Fibroblast of mammary gland (primary cell): ENCODE data around the gene FGF14.

Experiments used
- DNase-seq: peaks from one replicate; pipeline ENCODE4 v3.0.0-alpha.2; 2010; ENCODE audit warnings: low read depth
- H3K4me3 ChIP-seq: 2 replicates; pipeline ENCODE4 v1.5.1; 2011; ENCODE audit warnings: low read depth, mild to moderate bottlenecking, low read length, moderate library complexity; ENCODE audit not compliant: control insufficient read depth
- CTCF ChIP-seq: conservative IDR thresholded peaks from 2 replicates; pipeline ENCODE4 v1.5.1; 2011; ENCODE audit warnings: low read depth, low read length, inconsistent platforms; ENCODE audit not compliant: control insufficient read depth, insufficient read depth

The FGF14 gene

GRCh38 chr13:102191951-102192502, 209.8 kb downstream of the FGF14 start:
- H3K4me3 ChIP-seq: no peak overlapping the region
- DNase-seq: peak; percentile 82
- no peak for TF ChIP-seq CTCF

- no peak overlapping the region for H3K4me3 ChIP-seq
- no peak for DNase-seq
- TF ChIP-seq CTCF: no peak
Measured at GRCh38 chr13:102190930-102191329, 210.9 kb downstream of the FGF14 start.

GRCh38 chr13:102187313-102187712, 214.5 kb downstream of the FGF14 start:
- H3K4me3 ChIP-seq: no peak overlapping the region
- TF ChIP-seq CTCF: no peak
- DNase-seq: no peak

- TF ChIP-seq CTCF: no peak
- no peak for DNase-seq
- H3K4me3 ChIP-seq: no peak overlapping the region
Measured at GRCh38 chr13:102185375-102185984, 216.4 kb downstream of the FGF14 start.

- TF ChIP-seq CTCF: no peak
- DNase-seq: no peak
Measured at GRCh38 chr13:102183509-102184182, 218.2 kb downstream of the FGF14 start.

GRCh38 chr13:102182170-102182569, 219.7 kb downstream of the FGF14 start:
- no peak for TF ChIP-seq CTCF
- no peak for DNase-seq
- H3K4me3 ChIP-seq: no peak overlapping the region

More at GRCh38 chr13:102183509-102184182, 218.2 kb downstream of the FGF14 start:
- H3K4me3 ChIP-seq: no peak overlapping the region
